NT2/D1 (cell line): ENCODE measurements around the gene NKX2-8.

Experiments
- SUZ12 ChIP-seq: IDR thresholded peaks from 2 replicates; pipeline ENCODE4 v1.6.1; 2011; ENCODE audit not compliant: insufficient read length, insufficient read depth; ENCODE audit errors: extremely low read depth
- YY1 ChIP-seq: IDR thresholded peaks from 2 replicates; pipeline ENCODE4 v1.6.1; 2011; ENCODE audit not compliant: insufficient read length, insufficient read depth
- ZNF274 ChIP-seq: IDR thresholded peaks from 2 replicates; pipeline ENCODE4 v1.6.1; 2011; ENCODE audit warnings: mild to moderate bottlenecking, low read depth, low read length

- no peak for TF ChIP-seq ZNF274
- no peak for TF ChIP-seq YY1
- no peak for TF ChIP-seq SUZ12
Observed at GRCh38 chr14:36604757-36605505, 22.5 kb upstream of the NKX2-8 start.
